ENCODE data around the gene APOBEC2.

Gene APOBEC2

DNA sequence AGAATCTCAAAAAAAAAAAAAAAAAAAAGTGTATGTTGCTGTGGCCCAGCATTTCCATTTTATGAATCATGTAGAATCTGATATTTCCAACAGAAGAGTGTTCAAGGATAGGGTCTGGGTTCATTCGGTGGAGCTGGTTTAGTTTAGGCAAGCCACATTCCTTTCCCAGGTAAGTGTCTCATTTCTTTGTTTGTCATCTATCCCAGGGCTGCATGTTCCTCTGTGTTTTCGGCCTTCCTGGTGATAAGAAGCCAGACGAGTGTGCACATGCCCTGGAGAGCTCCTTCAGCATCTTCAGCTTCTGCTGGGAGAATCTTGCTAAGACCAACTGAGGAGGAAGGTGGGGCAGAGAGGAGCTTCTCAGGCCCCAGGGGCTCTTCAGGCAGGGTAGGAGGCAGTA lies 58.0 kb downstream of the APOBEC2 start:
- no peak overlapping the region for H3K4me3 ChIP-seq (ENCODE audit: low read depth in 1 of 2, low read length in 2 of 2)
- H3K4me1 ChIP-seq (ENCODE audit: control insufficient read depth in 1 of 2, insufficient read depth in 2 of 2, low read length in 2 of 2): no peaks in the 10 kb centered on the region
- H3K9me3 ChIP-seq (ENCODE audit: control insufficient read depth in 1 of 2, low read length in 2 of 2): no peaks in the 10 kb centered on the region
- H3K9ac ChIP-seq (ENCODE audit: low read depth in 1 of 2, low read length in 2 of 2): no peak overlapping the region
- H3K27me3 ChIP-seq (ENCODE audit: control insufficient read depth in 1 of 2, insufficient read depth in 2 of 2, low read length in 2 of 2): no peaks in the 10 kb centered on the region
- H3K27ac ChIP-seq (ENCODE audit: low read depth, low read length): no peak overlapping the region
- peaks cover 0 to 3% of the 10 kb centered on the region in 2 donors for H3K36me3 ChIP-seq (ENCODE audit: control insufficient read depth in 1 of 2, insufficient read depth in 2 of 2, low read length in 2 of 2)

Measured in duodenal mucosa (tissue), 2 donors.